NCI-H2196 (cell line): ENCODE measurements around the gene EVI5L.

ENCODE experiments used
- DNase-seq: peaks from one replicate; lab custom pipeline; 2025; ENCODE audit not compliant: unreplicated experiment; lab: John Stamatoyannopoulos, UW

EVI5L gene

DNA sequence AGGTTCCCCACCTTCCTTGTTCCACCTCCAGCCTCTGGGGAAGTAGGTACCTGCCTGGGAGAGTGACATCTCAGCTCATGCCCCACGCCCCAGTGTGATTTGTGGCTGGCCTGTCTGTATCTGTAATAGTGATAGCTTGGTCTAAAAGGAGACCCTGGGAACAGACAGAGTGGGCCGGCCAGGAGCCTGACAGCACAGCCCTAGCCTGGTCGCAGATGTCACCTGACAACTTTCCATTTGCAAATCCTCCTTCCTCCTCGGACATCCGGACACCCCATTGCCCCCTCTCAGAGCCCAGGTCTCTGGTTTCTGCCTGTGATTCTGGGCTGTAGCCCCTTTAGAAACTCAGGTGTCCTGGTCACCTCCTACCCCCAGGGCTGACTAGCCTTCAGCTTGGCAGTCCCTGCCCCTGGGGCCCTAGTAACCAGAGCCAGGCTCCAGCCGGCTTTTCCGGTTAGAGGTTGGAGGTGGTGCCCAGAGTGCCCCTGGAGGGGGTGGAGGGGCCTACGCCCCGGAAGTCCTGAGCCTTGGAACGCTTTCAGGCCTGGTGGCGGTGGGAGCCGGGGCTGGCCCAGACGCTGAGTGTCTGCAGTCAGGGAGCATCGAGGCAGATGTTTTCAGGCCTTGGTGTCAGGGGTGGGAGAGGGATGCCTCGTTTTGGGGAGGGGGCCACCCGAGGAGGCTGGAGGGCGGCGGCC lies 64.7 kb downstream of the EVI5L start:
- no peak for DNase-seq

DNA sequence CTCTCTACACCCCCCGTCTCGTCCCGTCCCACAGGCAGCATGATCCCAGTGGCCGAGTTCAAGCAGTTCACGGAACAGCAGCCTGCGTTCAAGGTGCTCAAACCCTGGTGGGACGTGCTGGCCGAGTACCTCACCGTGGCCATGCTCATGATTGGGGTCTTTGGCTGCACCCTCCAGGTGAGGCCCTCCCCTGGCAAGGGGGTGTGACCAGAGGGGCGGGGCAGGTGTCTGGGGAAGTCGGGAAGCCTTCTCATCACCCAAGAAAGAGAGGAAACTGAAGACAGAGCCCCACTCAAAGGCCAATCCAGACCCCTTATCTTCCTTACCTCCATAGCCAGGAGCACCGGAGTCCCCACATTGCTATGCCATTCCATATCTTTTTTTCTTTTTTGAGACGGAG lies 65.5 kb downstream of the EVI5L start:
- no peak for DNase-seq

DNA sequence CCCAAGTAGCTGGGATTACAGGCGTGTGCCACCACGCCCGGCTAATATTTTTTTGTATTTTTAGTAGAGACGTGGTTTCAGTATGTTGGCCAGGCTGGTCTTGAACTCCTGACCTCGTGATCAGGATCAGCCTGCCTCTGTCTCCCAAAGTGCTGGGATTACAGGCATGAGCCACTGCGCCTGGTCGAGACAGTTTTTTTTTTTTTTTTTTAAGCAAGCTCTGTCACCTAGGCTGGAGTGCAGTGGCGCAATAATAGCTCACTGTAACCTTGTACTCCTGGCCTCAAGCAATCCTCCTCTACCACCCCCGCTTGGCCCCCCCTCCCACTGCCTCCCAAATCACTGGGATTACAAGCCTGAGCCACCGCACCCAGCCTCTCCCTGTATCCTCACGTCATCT lies 67.3 kb downstream of the EVI5L start:
- DNase-seq: no peak

DNA sequence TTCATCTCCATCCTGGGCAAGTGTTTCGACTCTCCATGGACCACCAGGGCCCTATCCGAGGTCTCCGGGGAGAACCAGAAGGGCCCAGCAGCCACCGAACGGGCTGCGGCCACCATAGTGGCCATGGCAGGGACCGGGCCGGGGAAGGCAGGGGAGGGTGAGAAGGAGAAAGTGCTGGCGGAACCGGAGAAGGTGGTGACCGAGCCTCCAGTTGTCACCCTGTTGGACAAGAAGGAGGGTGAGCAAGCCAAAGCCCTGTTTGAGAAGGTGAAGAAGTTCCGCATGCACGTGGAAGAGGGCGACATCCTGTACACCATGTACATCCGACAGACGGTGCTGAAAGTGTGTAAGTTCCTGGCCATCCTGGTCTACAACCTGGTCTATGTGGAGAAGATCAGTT lies 68.9 kb downstream of the EVI5L start:
- no peak for DNase-seq

DNA sequence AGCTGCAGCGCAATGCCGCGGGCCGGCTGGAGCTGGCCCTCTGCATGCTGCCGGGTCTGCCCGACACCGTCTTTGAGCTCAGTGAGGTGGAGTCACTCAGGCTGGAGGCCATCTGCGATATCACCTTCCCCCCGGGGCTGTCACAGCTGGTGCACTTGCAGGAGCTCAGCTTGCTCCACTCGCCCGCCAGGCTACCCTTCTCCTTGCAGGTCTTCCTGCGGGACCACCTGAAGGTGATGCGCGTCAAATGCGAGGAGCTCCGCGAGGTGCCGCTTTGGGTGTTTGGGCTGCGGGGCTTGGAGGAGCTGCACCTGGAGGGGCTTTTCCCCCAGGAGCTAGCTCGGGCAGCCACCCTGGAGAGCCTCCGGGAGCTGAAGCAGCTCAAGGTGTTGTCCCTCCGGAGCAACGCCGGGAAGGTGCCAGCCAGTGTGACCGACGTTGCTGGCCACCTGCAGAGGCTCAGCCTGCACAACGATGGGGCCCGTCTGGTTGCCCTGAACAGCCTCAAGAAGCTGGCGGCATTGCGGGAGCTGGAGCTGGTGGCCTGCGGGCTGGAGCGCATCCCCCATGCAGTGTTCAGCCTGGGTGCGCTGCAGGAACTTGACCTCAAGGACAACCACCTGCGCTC lies 69.8 kb downstream of the EVI5L start:
- no peak for DNase-seq

DNA sequence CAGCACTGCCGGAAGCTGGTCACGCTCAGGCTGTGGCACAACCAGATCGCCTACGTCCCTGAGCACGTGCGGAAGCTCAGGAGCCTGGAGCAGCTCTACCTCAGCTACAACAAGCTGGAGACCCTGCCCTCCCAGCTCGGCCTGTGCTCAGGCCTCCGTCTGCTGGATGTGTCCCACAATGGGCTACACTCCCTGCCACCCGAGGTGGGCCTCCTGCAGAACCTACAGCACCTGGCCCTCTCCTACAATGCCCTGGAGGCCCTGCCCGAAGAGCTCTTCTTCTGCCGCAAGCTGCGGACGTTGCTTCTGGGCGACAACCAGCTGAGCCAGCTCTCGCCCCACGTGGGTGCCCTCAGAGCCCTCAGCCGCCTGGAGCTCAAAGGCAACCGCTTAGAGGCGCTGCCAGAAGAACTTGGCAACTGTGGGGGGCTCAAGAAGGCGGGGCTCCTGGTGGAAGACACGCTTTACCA lies 70.4 kb downstream of the EVI5L start:
- no peak for DNase-seq

DNA sequence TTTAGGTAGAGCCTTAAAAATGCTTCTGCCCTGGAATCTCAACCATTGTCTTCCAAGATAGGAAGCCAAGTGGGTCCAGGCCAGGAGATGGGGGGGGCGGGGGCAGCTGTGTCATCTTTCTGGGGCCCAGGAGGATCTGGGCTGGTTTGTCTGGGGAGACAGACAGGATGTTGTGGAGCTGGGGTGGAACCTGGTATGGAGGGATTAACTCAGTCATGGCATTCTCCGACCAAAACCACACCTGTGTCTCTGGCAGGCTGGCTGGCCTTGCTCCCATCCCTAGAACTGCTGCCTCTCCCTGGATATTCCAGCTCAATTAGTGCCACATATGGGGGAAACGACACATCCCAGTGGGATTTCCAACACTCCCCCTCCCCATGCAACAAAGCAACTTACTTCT lies 70.9 kb downstream of the EVI5L start:
- DNase-seq: no peak

DNA sequence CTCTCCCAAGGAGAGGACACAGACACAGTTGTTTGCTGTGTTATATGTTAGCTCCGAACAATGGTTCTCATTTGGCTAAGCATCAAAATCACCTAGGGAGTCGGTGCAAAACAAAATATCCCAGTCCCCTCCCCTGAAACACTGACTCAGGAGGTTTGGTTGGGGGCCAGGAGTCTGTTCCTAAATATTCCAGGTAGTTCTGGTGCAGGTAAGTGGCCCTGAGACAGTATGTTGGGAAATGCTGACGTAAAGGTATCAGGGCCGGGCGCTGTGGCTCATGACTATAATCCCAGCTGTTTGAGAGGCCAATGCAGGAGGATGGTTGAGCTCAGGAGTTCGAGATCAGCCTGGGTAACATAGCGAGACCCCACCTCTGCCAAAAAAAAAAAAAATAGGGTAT lies 71.3 kb downstream of the EVI5L start:
- no peak for DNase-seq

DNA sequence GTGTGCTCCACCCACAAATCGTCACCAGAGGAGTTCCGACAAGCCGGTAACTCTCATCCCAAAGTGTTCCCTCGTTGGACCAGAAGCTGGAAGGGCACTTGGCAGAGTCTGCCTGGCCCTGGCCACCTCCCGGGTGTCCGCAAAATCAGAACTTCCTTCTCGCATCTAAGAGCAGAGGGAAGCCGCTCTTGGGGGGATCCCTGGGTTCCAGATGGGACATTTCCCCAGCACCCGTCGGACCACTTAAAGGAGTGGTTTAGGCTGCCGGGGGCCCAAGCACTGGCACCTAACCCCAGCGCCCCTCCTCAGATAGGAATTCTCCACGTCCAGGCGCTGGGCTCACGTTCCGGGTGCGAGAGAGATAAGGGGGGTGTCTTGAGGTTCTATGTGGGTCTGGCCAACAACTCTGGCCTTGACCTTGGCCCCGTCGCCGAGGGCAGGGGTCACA lies 72.8 kb downstream of the EVI5L start:
- DNase-seq: no peak

DNA sequence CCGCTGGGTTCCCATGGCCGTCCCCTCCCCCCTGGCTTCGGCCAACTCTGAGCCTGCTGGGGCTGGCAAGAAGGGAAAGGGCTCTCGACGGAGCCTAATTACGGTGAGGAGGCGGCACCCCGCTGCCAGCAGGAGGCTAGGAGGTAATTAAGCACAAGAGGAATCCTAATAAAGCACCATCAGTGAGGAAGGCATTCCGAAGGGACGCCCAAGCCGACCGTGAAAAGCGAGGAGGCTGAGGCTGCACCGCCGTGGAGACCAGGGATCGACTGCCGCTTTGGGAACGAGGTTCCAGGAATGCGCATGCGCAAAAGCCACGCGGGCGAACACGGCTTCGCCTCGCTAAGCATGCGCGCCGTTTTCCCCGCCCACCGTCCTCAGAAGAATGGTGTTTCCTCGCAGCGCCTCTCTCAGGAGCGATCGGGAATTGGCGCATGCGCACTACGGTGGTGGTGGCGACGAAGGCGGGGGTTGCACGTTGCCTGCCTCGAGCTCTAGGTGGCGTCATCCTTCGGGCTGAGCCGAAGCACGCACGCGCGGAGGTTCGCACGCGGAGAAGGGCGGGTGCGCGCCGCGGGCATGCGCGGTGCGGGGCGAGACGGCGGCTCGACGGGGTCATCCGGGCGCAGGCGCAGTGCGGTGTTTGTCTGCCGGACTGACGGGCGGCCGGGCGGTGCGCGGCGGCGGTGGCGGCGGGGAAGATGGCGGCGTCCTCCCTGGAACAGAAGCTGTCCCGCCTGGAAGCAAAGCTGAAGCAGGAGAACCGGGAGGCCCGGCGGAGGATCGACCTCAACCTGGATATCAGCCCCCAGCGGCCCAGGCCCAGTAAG lies 73.4 kb downstream of the EVI5L start, which contains the start of gene MAP2K7:
TSS of gene MAP2K7 (plus strand) at position 634 of the 830 bp plus-strand sequence. CDS start at position 702, 68 bp downstream.
- DNase-seq: peak; percentile 100

DNA sequence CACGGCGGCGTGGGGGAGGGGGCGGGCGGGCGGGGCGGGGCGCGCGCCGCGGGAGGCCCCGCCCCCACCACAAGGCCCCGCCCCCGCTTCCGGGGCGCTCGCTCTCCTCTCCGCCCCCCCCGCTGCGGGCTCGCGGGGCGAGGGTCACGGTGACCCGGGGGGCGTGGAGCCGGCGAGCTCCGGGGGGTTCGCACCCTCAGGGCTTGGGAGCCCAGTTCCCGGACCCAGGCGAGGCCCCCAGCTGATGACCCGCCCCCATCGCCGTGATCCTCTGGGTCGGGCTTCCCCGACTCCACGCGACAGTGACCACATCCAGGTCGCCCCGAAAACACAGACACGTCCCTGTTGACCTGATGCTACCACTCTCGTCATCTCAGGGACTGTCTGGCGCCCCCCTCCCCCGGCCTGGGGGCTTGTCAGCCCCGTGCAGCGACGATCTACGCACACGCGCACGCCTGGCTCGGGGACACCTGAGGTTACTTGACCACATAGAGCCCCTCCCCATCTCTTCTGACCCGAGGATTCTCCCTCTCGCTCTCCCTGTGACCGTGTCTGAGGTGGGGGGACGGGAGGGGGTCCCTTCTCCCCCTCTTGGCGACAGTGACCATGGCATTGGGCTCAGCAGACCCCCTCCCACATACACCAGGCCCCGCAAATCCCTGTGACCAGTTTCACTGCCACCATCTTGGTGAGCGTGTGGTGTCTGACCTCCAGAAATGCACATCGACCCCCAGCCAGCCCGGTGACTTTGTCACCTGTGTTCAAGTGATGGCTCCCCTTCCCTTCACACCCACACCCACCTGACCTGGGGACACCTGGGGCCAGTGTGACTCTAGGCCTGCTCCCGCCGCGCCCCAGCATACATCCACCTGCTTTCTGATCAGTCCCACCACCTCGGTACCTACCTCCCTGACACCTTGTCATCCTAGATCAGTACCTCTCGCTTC lies 74.3 kb downstream of the EVI5L start:
- peak; percentile 73 for DNase-seq

DNA sequence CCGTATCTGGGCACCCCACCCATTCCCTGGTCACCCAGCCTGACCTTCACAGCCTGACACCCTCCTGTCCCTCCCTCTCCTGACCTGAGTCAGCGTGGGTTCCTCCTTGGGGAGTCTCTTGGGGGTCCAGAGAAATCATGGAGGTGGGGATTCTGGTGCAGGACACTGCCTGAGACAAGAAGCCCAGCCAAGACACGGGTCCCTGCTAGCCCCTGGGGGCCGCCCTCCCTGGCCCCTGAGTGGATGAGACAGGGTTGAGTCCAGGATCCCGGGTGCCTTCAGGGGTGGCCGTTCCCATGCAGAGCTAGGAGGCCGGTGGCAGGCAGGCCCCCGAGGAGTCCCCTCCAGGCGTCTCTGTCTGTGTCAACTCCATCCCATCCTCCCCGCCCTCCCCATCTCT lies 75.2 kb downstream of the EVI5L start:
- no peak for DNase-seq

DNA sequence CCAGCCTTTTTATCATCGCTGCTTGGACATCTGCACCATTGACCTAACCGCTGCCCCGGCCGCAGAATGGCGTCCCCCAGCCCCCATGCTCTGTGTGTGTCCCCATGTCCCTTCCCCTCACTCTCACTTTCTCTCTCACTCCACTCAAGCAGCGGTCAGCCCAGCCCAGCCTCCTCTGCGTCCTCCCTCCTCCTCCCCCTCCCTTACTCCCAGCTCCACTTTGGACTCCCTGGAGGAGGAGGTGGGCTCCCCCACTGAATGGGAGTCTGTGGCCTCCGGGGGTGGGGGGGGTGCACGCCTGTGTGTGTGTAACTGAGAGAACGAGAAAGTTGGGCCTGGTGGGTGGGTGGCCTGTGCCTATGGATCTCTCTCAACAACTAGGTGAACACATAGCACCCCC lies 75.8 kb downstream of the EVI5L start:
- no peak for DNase-seq

DNA sequence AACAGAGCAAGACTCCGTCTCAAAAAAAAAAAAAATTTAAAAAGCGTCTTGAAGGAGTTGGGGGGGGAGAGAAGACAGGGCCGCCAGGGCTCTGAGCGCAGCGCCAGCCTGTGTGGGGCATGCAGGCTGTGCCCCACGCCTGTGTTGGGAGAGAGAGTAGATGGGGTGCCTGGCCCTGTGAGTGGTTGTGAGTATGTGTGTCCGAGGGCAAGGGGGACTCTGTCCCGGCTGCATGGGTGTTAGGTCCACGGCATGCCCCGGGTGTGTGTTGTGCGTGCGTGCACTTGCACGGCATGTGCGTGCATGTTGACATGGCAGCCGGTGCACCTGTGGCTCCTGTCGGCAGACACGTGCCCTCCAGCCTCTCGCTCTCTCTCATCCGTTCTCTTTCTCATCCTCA lies 77.1 kb downstream of the EVI5L start:
- no peak for DNase-seq

DNA sequence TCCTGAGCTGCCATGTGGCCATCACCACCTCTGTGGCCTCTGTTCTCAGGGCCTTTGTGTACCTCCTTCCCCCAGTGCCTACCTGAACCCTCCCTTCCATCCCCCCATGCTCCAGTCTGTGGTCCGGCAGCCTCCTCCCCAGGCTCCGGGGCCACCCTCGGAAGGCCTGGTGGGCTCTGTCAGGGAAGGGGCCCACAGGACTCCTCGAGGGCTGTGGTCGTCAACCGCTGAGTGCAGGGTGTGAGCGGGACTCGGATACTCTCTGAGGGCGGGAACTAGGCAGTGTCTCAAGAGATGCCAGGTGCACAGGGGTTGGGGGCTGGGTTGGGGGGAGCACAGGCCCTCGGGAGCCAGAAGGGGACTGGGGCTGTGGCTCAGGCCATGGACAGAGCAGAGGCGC lies 77.5 kb downstream of the EVI5L start:
- DNase-seq: no peak

DNA sequence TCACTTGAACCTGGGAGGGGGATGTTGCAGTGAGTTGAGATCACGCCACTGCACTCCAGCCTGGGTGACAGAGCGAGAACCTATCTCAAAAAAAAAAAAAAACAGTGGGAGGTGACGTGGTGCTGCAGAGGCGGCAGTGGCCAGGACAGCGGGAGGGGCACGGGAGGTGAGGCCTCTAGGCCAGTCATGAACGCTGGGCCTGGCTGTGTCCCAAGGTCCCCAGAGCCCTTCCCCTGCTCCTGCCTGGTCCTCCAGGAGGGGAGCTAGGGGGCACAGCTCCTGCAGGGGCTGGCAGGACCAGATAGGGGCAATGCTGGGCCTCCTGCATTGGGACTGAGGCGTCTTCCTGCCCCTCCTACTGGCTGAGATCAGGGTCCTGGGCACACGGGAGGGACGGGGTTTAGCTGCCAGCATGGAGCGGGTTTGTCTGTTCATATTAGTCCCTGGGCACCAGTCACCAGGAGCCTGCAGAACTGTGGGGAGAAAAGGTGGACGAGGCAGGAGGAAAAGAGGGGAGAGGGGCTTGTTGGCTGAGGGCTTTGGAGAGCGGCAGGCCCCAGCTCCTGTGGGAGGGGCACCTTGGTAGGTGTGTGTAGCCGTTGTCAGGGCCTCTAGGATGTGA lies 78.2 kb downstream of the EVI5L start:
- no peak for DNase-seq

DNA sequence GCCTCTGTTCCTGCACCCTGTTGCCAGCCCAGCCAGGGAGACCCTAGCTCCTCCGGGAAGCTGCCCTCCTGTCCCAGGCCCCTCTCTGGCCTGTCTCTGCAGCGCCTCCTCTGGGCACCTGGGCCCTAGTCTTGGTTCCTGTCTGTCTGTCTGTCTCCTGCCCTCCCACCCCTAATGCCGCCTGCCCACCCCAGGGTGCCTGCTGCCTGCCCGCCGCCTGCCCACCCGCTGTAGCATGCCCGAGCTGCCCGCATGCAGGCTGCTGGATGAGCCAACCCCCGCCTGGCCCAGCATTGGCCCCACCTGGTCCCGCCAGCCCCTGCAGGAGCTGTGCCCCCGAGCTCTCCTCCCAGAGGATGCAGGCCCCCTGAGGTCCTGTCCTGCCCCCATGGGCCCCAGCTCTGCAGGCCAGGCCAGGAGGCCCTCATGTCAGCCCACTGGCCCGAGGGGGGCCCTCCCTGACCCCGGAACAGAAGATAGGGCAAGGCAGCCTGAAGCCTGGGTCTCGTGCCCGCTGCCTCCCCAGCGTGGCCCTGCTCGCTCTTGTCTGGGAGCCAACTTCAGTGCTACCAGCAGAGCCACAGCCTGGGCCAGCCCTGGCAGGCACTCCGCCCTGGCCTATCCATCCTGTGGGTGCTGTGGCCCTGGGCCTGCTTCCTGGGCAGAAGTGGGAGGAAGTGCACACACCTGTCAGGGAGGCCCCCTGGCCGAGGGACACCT lies 78.9 kb downstream of the EVI5L start:
- DNase-seq: no peak

DNA sequence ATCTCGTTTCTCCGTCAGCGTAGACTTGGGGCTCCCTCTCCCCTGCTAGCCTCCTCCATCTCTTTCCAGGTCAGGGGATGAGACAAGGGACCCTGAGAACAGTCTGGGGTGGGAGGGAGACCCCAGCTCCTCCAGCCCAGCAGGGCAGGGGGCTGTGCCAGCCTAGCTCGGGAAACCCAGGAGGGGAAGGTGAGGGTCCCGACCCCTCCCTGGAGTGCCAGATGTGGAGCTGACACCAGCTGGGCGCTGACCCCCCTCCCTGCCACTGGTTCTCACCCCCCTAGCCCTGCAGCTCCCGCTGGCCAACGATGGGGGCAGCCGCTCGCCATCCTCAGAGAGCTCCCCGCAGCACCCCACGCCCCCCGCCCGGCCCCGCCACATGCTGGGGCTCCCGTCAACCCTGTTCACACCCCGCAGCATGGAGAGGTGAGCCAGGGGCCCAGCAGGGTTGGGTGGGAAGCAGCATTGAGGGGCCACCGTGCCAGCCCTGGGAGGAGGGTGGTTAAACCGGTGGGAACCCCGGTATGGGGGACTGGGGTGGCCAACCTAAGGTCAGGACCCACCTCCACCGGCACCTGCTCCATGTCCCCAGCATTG lies 79.6 kb downstream of the EVI5L start:
- DNase-seq: no peak
